H9 (cell line): ENCODE measurements around the gene MACROH2A1. TPM values are rescaled to one million over a fixed set of nuclear protein-coding genes. Genes with fewer than 3 reads are reported as not detected.

ENCODE experiments used
- DNase-seq: peaks from one replicate; pipeline ENCODE4 v3.0.0-alpha.2; 2017
- H2AFZ ChIP-seq: one replicate; pipeline ENCODE4 v1.6.1; 2013; ENCODE audit warnings: mild to moderate bottlenecking, low read length, control low read depth, moderate library complexity
- H2AK5ac ChIP-seq: 2 replicates; pipeline ENCODE4 v1.6.1; 2013; ENCODE audit warnings: low read length, control low read depth, mixed read lengths; ENCODE audit not compliant: insufficient read length
- H2BK120ac ChIP-seq: one replicate; pipeline ENCODE4 v1.6.1; 2013; ENCODE audit warnings: low read depth, mild to moderate bottlenecking, low read length, control low read depth, inconsistent platforms; ENCODE audit not compliant: poor library complexity, severe bottlenecking
- H2BK12ac ChIP-seq: 2 replicates; pipeline ENCODE4 v1.6.1; 2013; ENCODE audit warnings: low read length, control low read depth, mixed read lengths, low read depth; ENCODE audit not compliant: insufficient read length
- H2BK15ac ChIP-seq: 2 replicates; pipeline ENCODE4 v1.6.1; 2013; ENCODE audit warnings: low read depth, low read length, control low read depth
- H2BK20ac ChIP-seq: one replicate; pipeline ENCODE4 v1.6.1; 2013; ENCODE audit warnings: low read depth, mild to moderate bottlenecking, low read length, control low read depth, inconsistent platforms; ENCODE audit not compliant: poor library complexity, severe bottlenecking
- H2BK5ac ChIP-seq: 2 replicates; pipeline ENCODE4 v1.6.1; 2013; ENCODE audit warnings: low read length, control low read depth, mixed read lengths; ENCODE audit not compliant: insufficient read length
- H3K14ac ChIP-seq: 2 replicates; pipeline ENCODE4 v1.6.1; 2013; ENCODE audit warnings: low read length, control low read depth; ENCODE audit not compliant: insufficient read depth
- H3K18ac ChIP-seq: 2 replicates; pipeline ENCODE4 v1.6.1; 2013; ENCODE audit warnings: low read depth, mild to moderate bottlenecking, mixed read lengths, low read length, control low read depth; ENCODE audit not compliant: insufficient read length
- H3K23ac ChIP-seq: 2 replicates; pipeline ENCODE4 v1.6.1; 2013; ENCODE audit warnings: low read length, control low read depth, mixed read lengths, low read depth; ENCODE audit not compliant: insufficient read length
- H3K23me2 ChIP-seq: 2 replicates; pipeline ENCODE4 v1.6.1; 2013; ENCODE audit warnings: low read depth, mild to moderate bottlenecking, mixed read lengths, low read length, control low read depth; ENCODE audit not compliant: insufficient read length, poor library complexity, severe bottlenecking
- H3K27ac ChIP-seq: 2 replicates; pipeline ENCODE4 v1.5.1; 2013; ENCODE audit warnings: low read length, control low read depth, mixed read lengths, low read depth; ENCODE audit not compliant: insufficient read length
- H3K27me3 ChIP-seq: 2 replicates; pipeline ENCODE4 v1.6.1; 2013; ENCODE audit warnings: low read length, control low read depth, inconsistent platforms; ENCODE audit not compliant: insufficient read depth
- H3K4ac ChIP-seq: 2 replicates; pipeline ENCODE4 v1.6.1; 2013; ENCODE audit warnings: low read depth, mild to moderate bottlenecking, control low read depth, inconsistent platforms, low read length, moderate library complexity
- H3K4me1 ChIP-seq: 2 replicates; pipeline ENCODE4 v1.6.1; 2013; ENCODE audit warnings: low read length, control low read depth, inconsistent platforms; ENCODE audit not compliant: insufficient read depth
- H3K4me2 ChIP-seq: 2 replicates; pipeline ENCODE4 v1.6.1; 2013; ENCODE audit warnings: low read length, control low read depth, mixed read lengths; ENCODE audit not compliant: insufficient read length, insufficient read depth
- H3K56ac ChIP-seq: 2 replicates; pipeline ENCODE4 v1.6.1; 2013; ENCODE audit warnings: low read depth, mild to moderate bottlenecking, mixed read lengths, low read length, control low read depth; ENCODE audit not compliant: insufficient read length
- H3K79me1 ChIP-seq: 2 replicates; pipeline ENCODE4 v1.6.1; 2013; ENCODE audit warnings: low read depth, mild to moderate bottlenecking, moderate library complexity, low read length, control low read depth, inconsistent platforms; ENCODE audit not compliant: insufficient read depth, poor library complexity, severe bottlenecking
- H3K79me2 ChIP-seq: 2 replicates; pipeline ENCODE4 v1.6.1; 2013; ENCODE audit warnings: low read length, control low read depth, inconsistent platforms; ENCODE audit not compliant: insufficient read depth
- H3K9ac ChIP-seq: 2 replicates; pipeline ENCODE4 v1.6.1; 2013; ENCODE audit warnings: low read length, control low read depth, mixed read lengths; ENCODE audit not compliant: insufficient read length; ENCODE audit errors: extremely low read depth
- H3K9me3 ChIP-seq: one replicate; pipeline ENCODE4 v1.6.1; 2013; ENCODE audit warnings: low read depth, low read length, inconsistent platforms; ENCODE audit not compliant: control insufficient read depth
- H3T11ph ChIP-seq: one replicate; pipeline ENCODE4 v1.6.1; 2013; ENCODE audit warnings: mild to moderate bottlenecking, low read length, control low read depth, inconsistent platforms
- H4K20me1 ChIP-seq: one replicate; pipeline ENCODE4 v1.6.1; 2013; ENCODE audit not compliant: control insufficient read depth, insufficient read length, insufficient read depth
- H4K5ac ChIP-seq: 2 replicates; pipeline ENCODE4 v1.6.1; 2013; ENCODE audit warnings: low read depth, mild to moderate bottlenecking, mixed read lengths, low read length, control low read depth; ENCODE audit not compliant: insufficient read length
- H4K8ac ChIP-seq: replicated peaks from 2 replicates; pipeline ENCODE4 v1.6.1; 2013; ENCODE audit warnings: low read length, control low read depth, mixed read lengths, low read depth; ENCODE audit not compliant: insufficient read length
- H4K91ac ChIP-seq: 2 replicates; pipeline ENCODE4 v1.6.1; 2013; ENCODE audit warnings: low read depth, mild to moderate bottlenecking, moderate library complexity, mixed read lengths, low read length, control low read depth; ENCODE audit not compliant: insufficient read length
- H3K27ac Mint-ChIP-seq, 3 experiments: 2 replicates in 2 of 3; 3 replicates in 1 of 3; pipeline ENCODE4 v1.8.0; 2020 to 2021; ENCODE audit warnings: mixed read lengths in 3 of 3, mild to moderate bottlenecking in 1 of 3, moderate library complexity in 1 of 3
- H3K27me3 Mint-ChIP-seq: 2 replicates; pipeline ENCODE4 v1.8.0; 2021; ENCODE audit warnings: low read depth, mild to moderate bottlenecking, moderate library complexity, mixed read lengths
- H3K36me3 Mint-ChIP-seq, 3 experiments: 2 replicates in 2 of 3; 3 replicates in 1 of 3; pipeline ENCODE4 v1.8.0; 2020 to 2021; ENCODE audit warnings: low read depth in 3 of 3, mixed read lengths in 3 of 3; ENCODE audit not compliant: insufficient read depth in 1 of 3
- H3K4me1 Mint-ChIP-seq, 2 experiments: 2 replicates each; pipeline ENCODE4 v1.8.0; 2020; ENCODE audit warnings: mixed read lengths in 2 of 2
- H3K4me3 Mint-ChIP-seq, 2 experiments: 2 replicates in 1 of 2; 3 replicates in 1 of 2; pipeline ENCODE4 v1.8.0; 2020 to 2021; ENCODE audit warnings: mild to moderate bottlenecking in 2 of 2, mixed read lengths in 2 of 2, moderate library complexity in 1 of 2
- H3K9me3 Mint-ChIP-seq, 2 experiments: 2 replicates in 1 of 2; 3 replicates in 1 of 2; pipeline ENCODE4 v1.8.0; 2020; ENCODE audit warnings: mild to moderate bottlenecking in 2 of 2, mixed read lengths in 2 of 2, moderate library complexity in 1 of 2
- CTCF ChIP-seq: fragments of 200-600 bp; sonication (generic); conservative IDR thresholded peaks from 3 replicates; pipeline ENCODE4 v1.8.0; 2021; ENCODE audit warnings: antibody characterized with exemption, mild to moderate bottlenecking
- total RNA-seq: library from RNA; stranded (reverse); gene quantifications from 2 replicates; pipeline ENCODE4 v1.2.1, GENCODE V29; 2021

MACROH2A1 gene
- total RNA-seq, 1 experiment from 2014 or later = 111 TPM

GRCh38 chr5:135417083-135417482 is 18.1 kb upstream of the MACROH2A1 start:
- TF ChIP-seq CTCF = no peak
- no peak overlapping the region for H3K4me2 ChIP-seq
- no peak overlapping the region for H2BK5ac ChIP-seq
- no peaks in the 10 kb centered on the region for H3K4me1 Mint-ChIP-seq
- H3K9me3 Mint-ChIP-seq = peaks cover 0 to 3% of the 10 kb centered on the region in 2 experiments; a peak in 2 of 5 replicates
- H2AK5ac ChIP-seq = no peak overlapping the region
- H4K8ac ChIP-seq = no peak overlapping the region
- H3K23me2 ChIP-seq = no peaks in the 10 kb centered on the region
- H3K9ac ChIP-seq = no peak overlapping the region
- H3K9me3 ChIP-seq = no peaks in the 10 kb centered on the region
- H3K23ac ChIP-seq = no peak overlapping the region
- H3K27me3 Mint-ChIP-seq = peaks cover 61% of the 10 kb centered on the region
- no peaks in the 10 kb centered on the region for H3K79me1 ChIP-seq
- H4K5ac ChIP-seq = no peak overlapping the region
- H3K27ac Mint-ChIP-seq = no peak overlapping the region
- H2BK15ac ChIP-seq = no peak overlapping the region
- H3K27me3 ChIP-seq = no peaks in the 10 kb centered on the region
- no peak overlapping the region for H3K4me3 Mint-ChIP-seq
- H2AFZ ChIP-seq = no peak overlapping the region
- no peak overlapping the region for H2BK120ac ChIP-seq
- H3K79me2 ChIP-seq = no peaks in the 10 kb centered on the region
- no peak overlapping the region for H3K14ac ChIP-seq
- no peak overlapping the region for H3K27ac ChIP-seq
- no peak overlapping the region for H2BK20ac ChIP-seq
- H2BK12ac ChIP-seq = no peak overlapping the region
- no peak overlapping the region for H3K18ac ChIP-seq
- H3K4me1 ChIP-seq = no peaks in the 10 kb centered on the region
- no peak overlapping the region for H3T11ph ChIP-seq
- no peak overlapping the region for H3K56ac ChIP-seq
- DNase-seq = no peak
- no peak overlapping the region for H4K91ac ChIP-seq
- no peaks in the 10 kb centered on the region for H3K36me3 Mint-ChIP-seq
- H4K20me1 ChIP-seq = no peaks in the 10 kb centered on the region
- H3K4ac ChIP-seq = no peak overlapping the region
